HS-5 (cell line): ENCODE data around the gene ATG2A.
A peak's percentile ranks its signal among the peaks of the same experiment; 100 is the strongest.

ENCODE experiments used
- DNase-seq: peaks from one replicate; pipeline ENCODE4 v3.0.0-alpha.2; 2012; ENCODE audit warnings: low read depth

ATG2A gene

GRCh38 chr11:64885367-64886286 is 31.4 kb downstream of the ATG2A start:
- DNase-seq: peak; percentile 42

- no peak for DNase-seq
Measured at GRCh38 chr11:64884019-64884418, 33.0 kb downstream of the ATG2A start.

GRCh38 chr11:64883575-64883974 is 33.4 kb downstream of the ATG2A start:
- no peak for DNase-seq

GRCh38 chr11:64882243-64882642 is 34.8 kb downstream of the ATG2A start:
- no peak for DNase-seq

- no peak for DNase-seq
Measured at GRCh38 chr11:64881476-64881875, 35.5 kb downstream of the ATG2A start.

GRCh38 chr11:64880240-64881001 is 36.6 kb downstream of the ATG2A start:
- DNase-seq: no peak

- no peak for DNase-seq
Measured at GRCh38 chr11:64879244-64879900, 37.6 kb downstream of the ATG2A start.

GRCh38 chr11:64878494-64879243 is 38.3 kb downstream of the ATG2A start, which contains the start of gene EHD1:
Gene EHD1 (minus strand): TSS chr11:64878621. CDS start chr11:64878464, 157 bp downstream.
- peak; percentile 81 for DNase-seq

GRCh38 chr11:64878223-64878493 is 38.9 kb downstream of the ATG2A start:
- DNase-seq: no peak

GRCh38 chr11:64877390-64878222 is 39.4 kb downstream of the ATG2A start:
- DNase-seq: no peak

- DNase-seq: peak; percentile 26
Measured at GRCh38 chr11:64876835-64877341, 40.1 kb downstream of the ATG2A start.

- DNase-seq: no peak
Measured at GRCh38 chr11:64876229-64876750, 40.7 kb downstream of the ATG2A start.

GRCh38 chr11:64875369-64876228 is 41.4 kb downstream of the ATG2A start:
- no peak for DNase-seq

- no peak for DNase-seq
Measured at GRCh38 chr11:64874308-64875240, 42.4 kb downstream of the ATG2A start.

GRCh38 chr11:64872790-64873488 is 44.1 kb downstream of the ATG2A start:
- no peak for DNase-seq

- DNase-seq: no peak
Measured at GRCh38 chr11:64871492-64871891, 45.5 kb downstream of the ATG2A start.

GRCh38 chr11:64870893-64871466 is 46.0 kb downstream of the ATG2A start:
- no peak for DNase-seq
